Measurements from ENCODE around the gene LMO1.

LMO1 gene

DNA sequence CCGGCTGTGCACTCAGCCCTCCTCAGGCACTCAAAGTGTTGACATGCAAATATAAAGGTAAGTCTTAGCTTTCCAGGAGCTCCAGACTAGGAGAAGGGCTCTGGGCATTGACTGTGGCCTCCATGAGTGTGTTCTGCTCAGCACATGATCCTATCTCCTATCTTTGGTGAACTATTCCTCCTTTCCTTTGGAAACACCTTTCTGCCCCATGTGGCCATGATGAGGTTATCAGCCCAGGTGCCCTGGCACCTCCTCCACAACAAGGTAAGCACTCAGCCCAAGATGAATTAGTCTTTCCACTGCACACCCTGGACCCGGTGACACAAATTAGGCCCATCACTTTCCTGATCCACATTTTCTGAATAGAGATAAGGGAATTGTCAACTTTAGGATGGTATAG is 37.9 kb upstream of the LMO1 start:
- no peak overlapping the region for H3K4me3 ChIP-seq (replicated peaks; ENCODE audit: low read depth, low read length)
- TF ChIP-seq, protein P1, sequence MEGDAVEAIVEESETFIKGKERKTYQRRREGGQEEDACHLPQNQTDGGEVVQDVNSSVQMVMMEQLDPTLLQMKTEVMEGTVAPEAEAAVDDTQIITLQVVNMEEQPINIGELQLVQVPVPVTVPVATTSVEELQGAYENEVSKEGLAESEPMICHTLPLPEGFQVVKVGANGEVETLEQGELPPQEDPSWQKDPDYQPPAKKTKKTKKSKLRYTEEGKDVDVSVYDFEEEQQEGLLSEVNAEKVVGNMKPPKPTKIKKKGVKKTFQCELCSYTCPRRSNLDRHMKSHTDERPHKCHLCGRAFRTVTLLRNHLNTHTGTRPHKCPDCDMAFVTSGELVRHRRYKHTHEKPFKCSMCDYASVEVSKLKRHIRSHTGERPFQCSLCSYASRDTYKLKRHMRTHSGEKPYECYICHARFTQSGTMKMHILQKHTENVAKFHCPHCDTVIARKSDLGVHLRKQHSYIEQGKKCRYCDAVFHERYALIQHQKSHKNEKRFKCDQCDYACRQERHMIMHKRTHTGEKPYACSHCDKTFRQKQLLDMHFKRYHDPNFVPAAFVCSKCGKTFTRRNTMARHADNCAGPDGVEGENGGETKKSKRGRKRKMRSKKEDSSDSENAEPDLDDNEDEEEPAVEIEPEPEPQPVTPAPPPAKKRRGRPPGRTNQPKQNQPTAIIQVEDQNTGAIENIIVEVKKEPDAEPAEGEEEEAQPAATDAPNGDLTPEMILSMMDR (IDR thresholded peaks at IDR 0.05; ENCODE audit: low read length, missing control alignments): no peak
- DNase-seq (ENCODE audit: low read depth): no peak

DNA sequence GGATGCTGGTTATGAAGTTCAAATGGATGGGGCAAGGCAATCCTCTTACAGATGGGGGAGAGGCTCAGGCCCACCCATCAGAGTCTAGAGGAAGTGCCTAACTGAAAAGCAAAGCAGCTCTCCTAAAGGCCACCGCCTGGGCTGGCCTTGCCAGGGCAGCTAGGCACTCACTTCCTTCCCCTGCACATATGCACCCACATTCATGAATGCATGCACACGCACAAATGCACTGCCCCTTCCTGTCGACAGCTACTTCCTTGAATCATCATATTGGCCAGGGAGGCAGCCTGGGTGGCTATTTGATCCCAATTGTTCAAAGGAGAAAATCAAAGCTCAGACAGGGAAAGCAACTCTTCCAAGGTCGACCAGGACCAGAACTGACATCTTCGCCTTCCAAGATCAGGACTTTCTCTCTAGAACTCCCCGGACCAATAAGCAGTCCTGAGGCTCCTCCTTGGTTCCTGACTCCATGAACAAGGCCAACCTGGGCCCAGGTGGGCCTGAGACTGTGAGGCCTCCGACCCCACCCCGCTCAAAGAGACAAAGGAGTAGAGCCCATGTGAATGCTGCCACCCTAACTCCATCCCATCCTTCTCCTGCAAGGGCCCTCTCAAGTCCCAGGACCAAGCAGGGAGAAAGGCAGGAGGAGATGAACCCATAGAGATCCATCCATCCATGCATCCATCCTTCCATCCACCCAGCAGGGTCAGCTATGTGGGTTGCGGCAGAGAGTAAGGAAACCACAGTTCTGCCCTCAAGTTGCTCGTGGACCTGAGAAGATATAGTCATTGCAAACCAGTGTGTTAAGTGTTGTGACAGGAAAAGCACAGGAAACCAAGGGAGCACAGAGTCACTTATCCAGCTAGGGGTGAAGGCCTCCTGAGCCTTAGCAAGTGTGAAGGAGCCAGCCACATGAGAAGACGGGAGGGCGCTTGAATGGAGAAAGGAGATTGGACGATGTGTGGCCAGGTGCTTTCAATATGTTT is 35.4 kb upstream of the LMO1 start:
- TF ChIP-seq, protein P1 (IDR thresholded peaks at IDR 0.05; ENCODE audit: low read length, missing control alignments): no peak
- DNase-seq (ENCODE audit: low read depth): no peak

DNA sequence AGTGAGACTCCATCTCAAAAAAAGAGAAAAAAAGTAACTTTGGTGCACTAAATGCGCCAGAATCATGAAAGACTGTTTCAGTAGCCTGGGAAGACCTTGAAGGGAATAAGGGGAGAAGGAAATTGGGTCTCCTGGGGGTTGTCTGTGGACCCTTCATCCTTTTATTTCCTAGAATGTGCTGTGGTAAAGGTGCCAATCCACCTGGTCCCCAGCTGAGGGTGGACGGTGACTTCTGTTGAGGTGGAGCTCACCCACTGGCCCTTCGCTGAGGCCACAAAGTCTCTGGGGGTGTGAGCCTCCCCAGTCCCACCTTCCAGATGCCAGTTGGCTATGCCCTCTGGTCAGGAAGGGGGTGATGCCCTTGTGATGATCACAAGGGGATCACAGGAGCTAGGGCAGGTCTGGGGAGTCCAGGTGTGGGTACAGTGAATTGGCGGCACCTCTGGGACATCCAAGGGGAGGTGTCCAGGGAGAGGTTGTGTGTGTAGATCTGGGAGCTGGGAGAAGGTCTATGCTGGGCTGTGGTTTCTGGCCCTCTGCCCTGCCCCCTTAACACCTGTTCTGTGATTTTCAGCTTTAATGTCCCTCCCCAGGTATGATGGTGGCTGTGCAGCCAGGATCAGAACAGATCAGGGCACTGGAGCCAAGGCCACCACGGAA is 34.2 kb upstream of the LMO1 start:
- no peak overlapping the region for H3K4me3 ChIP-seq (replicated peaks; ENCODE audit: low read depth, low read length)
- TF ChIP-seq, protein P1 (IDR thresholded peaks at IDR 0.05; ENCODE audit: low read length, missing control alignments): no peak
- no peak for DNase-seq (ENCODE audit: low read depth)

More for the DNA sequence above, 35.4 kb upstream of the LMO1 start:
- H3K4me3 ChIP-seq (replicated peaks; ENCODE audit: low read depth, low read length): no peak overlapping the region

DNA sequence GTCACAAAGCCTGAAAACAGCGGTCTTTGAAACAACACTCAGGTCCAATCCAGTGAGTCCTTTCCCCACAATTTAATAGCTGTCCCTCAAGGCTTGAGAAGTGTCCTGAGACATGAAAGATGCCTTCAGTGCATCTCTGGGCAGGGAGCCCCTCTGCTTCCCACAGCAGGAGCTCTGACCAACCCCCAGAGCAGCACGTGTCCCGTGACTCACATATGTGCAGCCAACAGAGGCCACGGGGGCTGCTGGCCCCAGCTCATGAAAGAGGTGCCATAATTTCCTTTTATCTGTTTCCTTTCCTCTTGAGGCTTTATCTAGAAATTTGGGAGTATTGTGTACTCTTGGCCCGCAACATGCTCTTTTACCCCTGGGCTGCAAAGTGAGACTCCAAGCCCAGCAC is 33.2 kb upstream of the LMO1 start:
- DNase-seq (ENCODE audit: low read depth): no peak
- no peak overlapping the region for H3K4me3 ChIP-seq (replicated peaks; ENCODE audit: low read depth, low read length)
- TF ChIP-seq, protein P1 (IDR thresholded peaks at IDR 0.05; ENCODE audit: low read length, missing control alignments): no peak

DNA sequence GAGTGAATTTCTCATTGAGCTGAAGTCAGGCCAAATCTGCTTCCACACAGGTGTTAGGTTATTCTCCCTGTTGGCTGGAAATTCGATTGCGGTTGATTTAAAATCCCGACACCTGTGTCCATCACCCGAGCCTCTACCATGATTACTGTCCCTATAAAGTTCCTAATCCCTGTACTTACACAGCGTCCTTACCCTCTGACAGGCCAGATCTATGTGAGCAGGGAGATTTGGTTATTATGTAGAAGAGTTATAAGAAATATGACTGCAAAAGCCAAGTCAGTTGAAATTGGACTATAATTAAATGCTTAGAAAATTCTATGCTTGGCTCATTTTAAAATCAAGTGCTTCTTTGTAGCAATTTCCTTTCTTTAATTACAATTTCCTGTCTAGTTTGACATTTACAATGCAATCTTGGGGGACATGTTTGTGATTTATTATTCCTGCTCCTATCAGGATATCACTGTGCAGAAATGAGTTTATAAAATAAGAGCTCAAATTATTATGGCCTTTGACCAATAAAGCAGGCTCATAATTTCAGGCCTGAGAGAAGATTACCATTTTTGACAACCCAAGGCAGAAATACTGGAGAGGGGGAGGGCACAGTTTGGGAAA is 32.5 kb upstream of the LMO1 start:
- TF ChIP-seq, protein P1 (IDR thresholded peaks at IDR 0.05; ENCODE audit: low read length, missing control alignments): no peak
- DNase-seq (ENCODE audit: low read depth): no peak
- no peak overlapping the region for H3K4me3 ChIP-seq (replicated peaks; ENCODE audit: low read depth, low read length)

DNA sequence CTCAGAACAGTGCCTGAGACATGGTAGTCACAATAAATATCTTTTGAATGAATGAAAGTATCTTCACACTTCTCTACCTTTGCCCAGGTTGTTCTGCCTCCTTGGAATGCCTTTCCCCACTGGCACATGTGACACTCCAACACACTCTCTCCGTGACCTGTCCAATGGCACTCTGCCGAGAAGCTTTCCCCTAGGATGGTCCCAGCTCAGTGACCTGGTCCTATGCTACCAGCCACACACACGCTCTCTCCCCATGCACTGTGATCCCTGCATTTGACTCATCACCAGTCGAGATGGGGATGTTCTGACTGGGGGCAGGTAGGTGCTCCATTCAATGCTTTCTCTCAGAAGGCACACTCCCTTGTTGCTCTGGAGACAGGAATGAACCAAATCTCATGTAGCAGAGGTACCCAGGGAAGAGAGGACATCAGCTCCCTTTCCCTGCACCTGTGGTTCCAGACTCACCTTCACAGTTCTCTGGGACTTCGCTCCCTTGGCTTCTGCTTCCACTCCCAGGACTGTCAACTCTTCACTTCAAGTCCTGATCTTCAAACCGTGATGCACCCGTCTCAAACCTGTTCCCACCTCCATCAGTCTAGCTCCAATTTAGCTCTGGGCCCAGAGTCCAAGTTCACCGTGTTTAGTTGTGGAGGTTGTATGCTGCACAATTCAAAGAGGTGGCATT is 30.7 kb upstream of the LMO1 start:
- no peak for DNase-seq (ENCODE audit: low read depth)
- TF ChIP-seq, protein P1 (IDR thresholded peaks at IDR 0.05; ENCODE audit: low read length, missing control alignments): no peak
- no peak overlapping the region for H3K4me3 ChIP-seq (replicated peaks; ENCODE audit: low read depth, low read length)

Data from fibroblast of pulmonary artery (primary cell).